B cell (primary cell): ENCODE data around the gene CNIH4. TPM values are rescaled to one million over a fixed set of nuclear protein-coding genes. Genes with fewer than 3 reads are reported as not detected.

Experiments
- ATAC-seq: fragments of 200-7000 bp; cut with Tn5 transposase; one replicate; pipeline ENCODE4 v1.10.0; 2021; ENCODE audit warnings: low read depth, mild to moderate bottlenecking, moderate number of reproducible peaks, moderate library complexity
- CTCF ChIA-PET: fragments of 350-600 bp; sonication (Branson Sonifier 250); formaldehyde crosslinking; loops from one replicate; lab custom pipeline; 2021; ENCODE audit warnings: antibody characterized with exemption, inconsistent platforms; lab: Charles Lee
- POLR2A ChIA-PET: fragments of 350-600 bp; sonication (Branson Sonifier 250); formaldehyde crosslinking; loops from one replicate; lab custom pipeline; 2021; ENCODE audit warnings: antibody characterized with exemption; lab: Charles Lee
- DNase-seq: peaks from one replicate; pipeline ENCODE4 v3.0.0; 2013
- H2AFZ ChIP-seq: 2 replicates; pipeline ENCODE4 v1.6.1; 2012; ENCODE audit warnings: mild to moderate bottlenecking, low read depth, low read length; ENCODE audit not compliant: insufficient read depth, poor library complexity, severe bottlenecking
- H3K27ac ChIP-seq, 2 donors: 1 replicate in 1 of 2; 2 replicates in 1 of 2; pipeline ENCODE4 v1.5.1; 2012 to 2013; ENCODE audit warnings: low read length in 2 of 2, mild to moderate bottlenecking in 2 of 2, moderate library complexity in 1 of 2
- H3K27me3 ChIP-seq, 4 experiments: fragments of 200-600 bp in 1 of 4; sonication (generic) in 1 of 4; replicated peaks in 1 of 4; 1 replicate in 2 of 4; 2 replicates in 2 of 4; pipeline versions ENCODE4 v1.6.1 to v1.7.0; 2013 to 2016; ENCODE audit warnings: low read length in 3 of 4, mild to moderate bottlenecking in 2 of 4, mixed read lengths in 1 of 4, moderate library complexity in 1 of 4; ENCODE audit not compliant: insufficient read depth in 4 of 4, control insufficient read depth in 3 of 4; ENCODE audit errors: control extremely low read depth in 1 of 4
- H3K36me3 ChIP-seq, 2 experiments: replicated peaks in 1 of 2; 1 replicate in 1 of 2; 2 replicates in 1 of 2; pipeline versions ENCODE4 v1.6.1 to v1.7.1; 2013; ENCODE audit warnings: low read length in 1 of 2; ENCODE audit not compliant: insufficient read depth in 2 of 2, control insufficient read depth in 1 of 2; ENCODE audit errors: control extremely low read depth in 1 of 2, extremely low read depth in 1 of 2
- H3K4me1 ChIP-seq, 2 donors: fragments of 200-600 bp in 1 of 2; sonication (generic) in 1 of 2; 1 replicate in 1 of 2; 2 replicates in 1 of 2; pipeline versions ENCODE4 v1.5.1 to v1.6.1; 2013 to 2017; ENCODE audit warnings: low read length in 2 of 2; ENCODE audit not compliant: control insufficient read depth in 2 of 2, insufficient read depth in 2 of 2
- H3K4me2 ChIP-seq: replicated peaks from 2 replicates; pipeline ENCODE3; 2012; ENCODE audit warnings: mild to moderate bottlenecking, low read depth, low read length; ENCODE audit not compliant: poor library complexity, severe bottlenecking
- H3K4me3 ChIP-seq, 5 experiments: fragments of 200-600 bp in 1 of 5; sonication (generic) in 1 of 5; 1 replicate in 3 of 5; 2 replicates in 2 of 5; pipeline versions ENCODE4 v1.5.1 to v1.7.0; 2011 to 2016; ENCODE audit warnings: low read length in 4 of 5, mild to moderate bottlenecking in 4 of 5, low read depth in 2 of 5, control low read depth in 1 of 5, moderate library complexity in 1 of 5; ENCODE audit not compliant: insufficient read depth in 1 of 5; ENCODE audit errors: control extremely low read depth in 1 of 5, extremely low read depth in 1 of 5
- H3K79me2 ChIP-seq: fragments of 200-600 bp; sonication (generic); one replicate; pipeline ENCODE4 v1.6.0; 2016; ENCODE audit warnings: low read length; ENCODE audit not compliant: control insufficient read depth, insufficient read depth
- H3K9ac ChIP-seq: fragments of 200-600 bp; sonication (generic); 2 replicates; pipeline ENCODE4 v1.6.1; 2017; ENCODE audit warnings: mild to moderate bottlenecking, low read length, moderate library complexity
- H3K9me3 ChIP-seq, 3 donors: one replicate each; pipeline versions ENCODE4 v1.6.1 to v1.7.1; 2013; ENCODE audit warnings: low read length in 2 of 3; ENCODE audit not compliant: control insufficient read depth in 2 of 3, insufficient read depth in 1 of 3; ENCODE audit errors: control extremely low read depth in 1 of 3
- H4K20me1 ChIP-seq: 2 replicates; pipeline ENCODE4 v1.6.0; 2012; ENCODE audit warnings: mild to moderate bottlenecking, low read length; ENCODE audit not compliant: insufficient read depth, control insufficient read depth, poor library complexity, severe bottlenecking
- H3K27ac Mint-ChIP-seq: one replicate; pipeline ENCODE4 v1.8.0; 2021; ENCODE audit warnings: mixed read lengths
- H3K27me3 Mint-ChIP-seq: one replicate; pipeline ENCODE4 v1.8.0; 2021; ENCODE audit warnings: mixed read lengths
- H3K4me1 Mint-ChIP-seq: one replicate; pipeline ENCODE4 v1.8.0; 2021; ENCODE audit warnings: mixed read lengths
- H3K4me3 Mint-ChIP-seq: one replicate; pipeline ENCODE4 v1.8.0; 2021; ENCODE audit warnings: mixed read lengths
- H3K9me3 Mint-ChIP-seq: one replicate; pipeline ENCODE4 v1.8.0; 2022; ENCODE audit warnings: mixed read lengths; ENCODE audit not compliant: insufficient read depth
- CTCF ChIP-seq: fragments of 200-600 bp; IDR thresholded peaks from one replicate; pipeline ENCODE4 v1.8.0; 2022; ENCODE audit warnings: antibody characterized with exemption, mild to moderate bottlenecking
- EZH2 ChIP-seq: IDR thresholded peaks from 2 replicates; pipeline ENCODE4 v1.6.1; 2012; ENCODE audit warnings: borderline replicate concordance, low read depth, mild to moderate bottlenecking, moderate library complexity, low read length; ENCODE audit not compliant: insufficient read depth, poor library complexity, severe bottlenecking
- WGBS: methylation state at CpG from one replicate; pipeline ENCODE4 v1.1.5; 2013; ENCODE audit warnings: missing lambda C conversion rate; ENCODE audit not compliant: insufficient coverage; 5-methylcytosine and 5-hydroxymethylcytosine counted together
- intact Hi-C: fragments of 100-400 bp; cut with micrococcal nuclease; formaldehyde crosslinking; loops from one replicate; pipeline ENCODE4 v1.10.0; 2022
- polyA plus RNA-seq: library from polyadenylated mRNA; depleted of rRNA; stranded (reverse); fragments of >200 nt; gene quantifications from 2 replicates; pipeline ENCODE4 v1.2.3, GENCODE V29; 2012
- total RNA-seq, 2 donors: library from RNA; stranded (reverse); fragments of 120-200 nt in 1 of 2; gene quantifications; 1 replicate in 1 of 2; 2 replicates in 1 of 2; pipeline versions ENCODE4 v1.2.3 to v1.2.4, GENCODE V29; 2013 to 2022

Gene CNIH4
- total and polyA plus RNA-seq, 2 donors (not counting 1 experiment from before 2014, with no cell fraction given) = 13.3 to 27.2 TPM

DNA sequence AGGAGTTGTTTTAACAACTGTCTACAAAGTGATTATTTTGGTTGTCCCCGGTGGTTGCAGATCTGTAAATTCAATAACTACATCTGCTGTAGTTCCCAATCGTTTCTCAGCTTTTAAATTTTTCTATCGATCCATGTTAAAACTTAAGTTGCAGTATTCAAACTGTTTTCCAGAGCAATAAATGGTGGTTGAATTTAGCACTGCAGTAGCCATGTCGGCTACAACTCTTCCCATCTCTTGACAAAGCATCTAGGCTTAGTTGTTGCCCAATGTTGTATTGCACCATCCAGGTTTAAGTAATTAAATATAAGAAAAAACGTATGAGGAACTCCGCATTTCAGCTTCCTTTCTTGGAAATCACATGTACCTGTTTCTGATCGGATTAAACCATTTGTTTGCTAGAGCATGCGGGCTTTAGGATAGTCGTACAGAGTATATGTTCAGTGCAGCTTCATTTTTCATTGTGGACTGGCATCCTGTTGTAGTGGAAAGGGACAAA is 996 bp downstream of the CNIH4 start:
- no peak for TF ChIP-seq CTCF
- Histone ChIP-seq H3K79me2 (peaks cover 53% of the 10 kb centered on the region), H4K20me1 (peaks cover 24% of the 10 kb centered on the region), H3K27me3 (no peaks in the 10 kb centered on the region), H3K36me3 (no peaks in the 10 kb centered on the region), H3K27ac (peak overlapping the region in 1 of 2 donors; percentile 61), H2AFZ (peak overlapping the region; percentile 90), H3K4me2 (peak overlapping the region; percentile 79), H3K4me1 (peaks cover 9 to 14% of the 10 kb centered on the region in 2 donors), H3K9me3 (no peaks in the 10 kb centered on the region), H3K9ac (peak overlapping the region; percentile 81), H3K4me3 (peak overlapping the region; percentile 69 to 88 (median 82))
- Mint-ChIP-seq H3K9me3 (no peaks in the 10 kb centered on the region), H3K27ac (peak overlapping the region; percentile 54), H3K4me3 (peak overlapping the region; percentile 86), H3K4me1 (peaks cover 22% of the 10 kb centered on the region), H3K27me3 (no peaks in the 10 kb centered on the region)
- intact Hi-C loops = loop anchor here (1.0 to 2.0 kb wide), 3 partner anchors 365 to 1645 kb away; partner anchors contain the start of genes AIDA, BROX and TP53BP2
- CTCF ChIA-PET = interaction anchor here (0.6 to 1.2 kb wide), 4 partner anchors 11 to 100 kb away, joined by 3 to 5 read pairs (median 4); partner anchors contain the start of gene NVL
- WGBS = 59% methylated on average over 3 of the region's 9 CpGs
- POLR2A ChIA-PET = interaction anchor here (0.5 kb wide), 1 partner anchor 211 kb away, joined by 5 read pairs; no protein-coding TSS in a partner anchor
- DNase-seq = no peak
- ATAC-seq = no peak

DNA sequence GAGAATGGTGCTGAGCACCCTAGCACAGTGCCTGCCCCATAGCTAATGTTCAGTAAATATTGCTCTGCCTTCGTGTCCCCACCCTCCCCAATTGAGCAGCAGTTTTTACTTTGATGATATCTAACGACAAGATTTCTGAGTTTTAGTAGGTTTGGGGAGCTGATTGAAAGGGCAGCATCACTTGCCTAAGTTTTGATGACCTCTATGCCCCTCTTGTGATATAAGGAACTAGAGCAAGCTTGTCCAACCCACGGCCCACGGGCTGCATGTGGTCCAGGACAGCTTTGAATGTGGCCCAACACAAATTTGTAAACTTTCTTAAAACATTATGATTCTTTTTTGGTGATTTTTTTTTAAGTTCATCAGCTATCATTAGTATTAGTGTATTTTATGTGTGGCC is 1.6 kb downstream of the CNIH4 start:
- intact Hi-C loops = no loop called here
- peaks cover 30% of the 10 kb centered on the region for H4K20me1 ChIP-seq
- H3K36me3 ChIP-seq = no peaks in the 10 kb centered on the region
- ATAC-seq (no peak), DNase-seq (no peak)
- no peaks in the 10 kb centered on the region for H3K27me3 ChIP-seq
- Mint-ChIP-seq H3K27ac (no peak overlapping the region), H3K4me1 (peaks cover 22% of the 10 kb centered on the region), H3K4me3 (peak overlapping the region; percentile 86), H3K9me3 (no peaks in the 10 kb centered on the region), H3K27me3 (no peaks in the 10 kb centered on the region)
- H3K4me2 ChIP-seq = peak overlapping the region; percentile 79
- peaks cover 59% of the 10 kb centered on the region for H3K79me2 ChIP-seq
- CTCF ChIA-PET = interaction anchor here (0.6 to 1.2 kb wide), 4 partner anchors 12 to 100 kb away, joined by 3 to 5 read pairs (median 4); partner anchors contain the start of gene NVL
- H3K4me3 ChIP-seq = peak overlapping the region in 1 of 5 experiments; percentile 71
- POLR2A ChIA-PET = no interaction called here
- WGBS = 100% methylated on average over 1 of the region's 4 CpGs
- no peak overlapping the region for H2AFZ ChIP-seq
- H3K9me3 ChIP-seq = no peaks in the 10 kb centered on the region
- no peak overlapping the region for H3K27ac ChIP-seq
- peaks cover 9 to 14% of the 10 kb centered on the region in 2 donors for H3K4me1 ChIP-seq
- TF ChIP-seq CTCF (no peak), EZH2 (no peak)
- H3K9ac ChIP-seq = no peak overlapping the region
